HG02623 (cell line): ENCODE data around the gene UBE3D.

Source experiments
- ATAC-seq: cut with Tn5 transposase; IDR thresholded peaks from one replicate; pipeline ENCODE4 v1.9.1; 2021; ENCODE audit warnings: moderate library complexity; ENCODE audit not compliant: unreplicated experiment

The UBE3D gene

GRCh38 chr6:83065511-83066192 is at the start of gene UBE3D:
UBE3D (minus strand) TSS chr6:83065841; CDS start chr6:83065718, 123 bp downstream.
- ATAC-seq = peak; percentile 52

GRCh38 chr6:83114164-83114563 is 48.5 kb upstream of the UBE3D start:
- no peak for ATAC-seq

GRCh38 chr6:83113258-83113657 is 47.6 kb upstream of the UBE3D start:
- ATAC-seq = no peak

- no peak for ATAC-seq
These were observed 42.7 kb upstream of the UBE3D start for GRCh38 chr6:83108378-83108777.

- no peak for ATAC-seq
These were observed 32.9 kb upstream of the UBE3D start for GRCh38 chr6:83098589-83098988.

- no peak for ATAC-seq
These were observed 32.0 kb upstream of the UBE3D start for GRCh38 chr6:83097675-83098074.

GRCh38 chr6:83097204-83097603 is 31.6 kb upstream of the UBE3D start:
- ATAC-seq = no peak

- no peak for ATAC-seq
These were observed 31.1 kb upstream of the UBE3D start for GRCh38 chr6:83096791-83097190.

- ATAC-seq = no peak
These were observed 27.2 kb upstream of the UBE3D start for GRCh38 chr6:83092756-83093399.

- peak; percentile 99 for ATAC-seq
These were observed 21.1 kb upstream of the UBE3D start for GRCh38 chr6:83086751-83087150.

- ATAC-seq = no peak
These were observed 17.8 kb upstream of the UBE3D start for GRCh38 chr6:83083476-83083875.

- ATAC-seq = no peak
These were observed 8.0 kb upstream of the UBE3D start for GRCh38 chr6:83073615-83074014.

- ATAC-seq = no peak
These were observed 7.1 kb upstream of the UBE3D start for GRCh38 chr6:83072726-83073125.

- no peak for ATAC-seq
These were observed 6.1 kb upstream of the UBE3D start for GRCh38 chr6:83071707-83072106.

GRCh38 chr6:83071023-83071422 is 5.4 kb upstream of the UBE3D start:
- peak; percentile 46 for ATAC-seq

GRCh38 chr6:83069633-83070032 is 4.0 kb upstream of the UBE3D start:
- no peak for ATAC-seq

GRCh38 chr6:83068616-83069015 is 3.0 kb upstream of the UBE3D start:
- no peak for ATAC-seq

- peak; percentile 83 for ATAC-seq
These were observed 2.1 kb upstream of the UBE3D start, which contains the start of gene DOP1A for GRCh38 chr6:83067448-83068439. DOP1A (plus strand) TSS chr6:83067671; CDS start chr6:83096978, 29,307 bp downstream.

GRCh38 chr6:83062225-83062624 is 3.4 kb downstream of the UBE3D start:
- ATAC-seq = no peak

- no peak for ATAC-seq
These were observed 4.5 kb downstream of the UBE3D start for GRCh38 chr6:83061190-83061589.

- peak; percentile 89 for ATAC-seq
These were observed 7.8 kb downstream of the UBE3D start for GRCh38 chr6:83057705-83058321.
